Neural cell (in vitro differentiated cells): Measurements from ENCODE around the gene ZDHHC1. TPM values are rescaled to one million over a fixed set of nuclear protein-coding genes. Genes with fewer than 3 reads are reported as not detected.

ENCODE experiments used
- H2AFZ ChIP-seq: fragments of 200-600, 300-800 bp; sonication (generic), shearing (Covaris generic); 2 replicates; pipeline ENCODE4 v1.6.0; 2014; ENCODE audit warnings: low read depth, mild to moderate bottlenecking, antibody characterized with exemption, low read length, moderate library complexity
- H3F3A ChIP-seq: fragments of 200-600 bp; shearing (Covaris generic); 2 replicates; pipeline ENCODE4 v1.6.1; 2016; ENCODE audit warnings: mild to moderate bottlenecking, moderate library complexity, mixed read lengths, antibody characterized with exemption, low read length; ENCODE audit not compliant: insufficient read depth, poor library complexity, severe bottlenecking
- H3K27ac ChIP-seq: fragments of 200-600, 300-800 bp; sonication (generic), shearing (Covaris generic); 2 replicates; pipeline ENCODE4 v1.5.1; 2014; ENCODE audit warnings: mild to moderate bottlenecking, low read length, moderate library complexity
- H3K27me3 ChIP-seq: fragments of 300-800, 200-600 bp; sonication (generic), shearing (Covaris generic); 2 replicates; pipeline ENCODE4 v1.6.0; 2014; ENCODE audit warnings: mild to moderate bottlenecking, low read depth, low read length, moderate library complexity; ENCODE audit not compliant: insufficient read depth
- H3K36me3 ChIP-seq: fragments of 300-800, 200-600 bp; sonication (generic), shearing (Covaris generic); 2 replicates; pipeline ENCODE4 v1.5.1; 2014; ENCODE audit warnings: mild to moderate bottlenecking, antibody characterized with exemption, low read length, moderate library complexity; ENCODE audit not compliant: insufficient read depth
- H3K4me2 ChIP-seq: fragments of 300-800, 200-600 bp; sonication (generic), shearing (Covaris generic); 2 replicates; pipeline ENCODE4 v1.6.0; 2014; ENCODE audit warnings: mild to moderate bottlenecking, low read length
- H3K4me3 ChIP-seq: fragments of 300-800, 200-600 bp; sonication (generic), shearing (Covaris generic); 2 replicates; pipeline ENCODE4 v1.5.1; 2014; ENCODE audit warnings: mild to moderate bottlenecking, low read length, moderate library complexity
- H3K79me2 ChIP-seq: fragments of 200-600 bp; shearing (Covaris generic); replicated peaks from 2 replicates; pipeline ENCODE4 v1.6.0; 2014; ENCODE audit warnings: mild to moderate bottlenecking, low read length, moderate library complexity; ENCODE audit not compliant: insufficient read depth
- H3K9ac ChIP-seq: fragments of 300-800, 200-600 bp; sonication (generic), shearing (Covaris generic); 2 replicates; pipeline ENCODE4 v1.6.1; 2016; ENCODE audit warnings: mild to moderate bottlenecking, low read length, mixed read lengths
- H3K9me2 ChIP-seq: fragments of 200-600 bp; shearing (Covaris generic); 2 replicates; pipeline ENCODE4 v1.6.1; 2016; ENCODE audit warnings: mild to moderate bottlenecking, low read length, mixed read lengths; ENCODE audit not compliant: insufficient read depth
- H3K9me3 ChIP-seq: fragments of 200-600, 300-800 bp; sonication (generic), shearing (Covaris generic); 2 replicates; pipeline ENCODE4 v1.6.1; 2016; ENCODE audit warnings: mild to moderate bottlenecking, mixed run types, low read length, moderate library complexity, mixed read lengths
- H4K20me1 ChIP-seq: fragments of 200-600 bp; shearing (Covaris generic); 2 replicates; pipeline ENCODE4 v1.6.1; 2016; ENCODE audit warnings: mild to moderate bottlenecking, mixed run types; ENCODE audit not compliant: insufficient read depth
- EP300 ChIP-seq: fragments of 450-650 bp; conservative IDR thresholded peaks from 2 replicates; pipeline ENCODE4 v1.6.1; 2014; ENCODE audit warnings: antibody characterized with exemption, mild to moderate bottlenecking, moderate library complexity; ENCODE audit not compliant: poor library complexity, severe bottlenecking
- EZH2 ChIP-seq: fragments of 200-600, 300-800 bp; shearing (Covaris generic), sonication (generic); IDR thresholded peaks from 2 replicates; pipeline ENCODE4 v1.6.1; 2014; ENCODE audit warnings: antibody characterized with exemption, low read length, borderline replicate concordance, mild to moderate bottlenecking; ENCODE audit not compliant: insufficient read depth, poor library complexity, severe bottlenecking
- MXI1 ChIP-seq: fragments of 450-650 bp; conservative IDR thresholded peaks from 2 replicates; pipeline ENCODE4 v1.6.1; 2014; ENCODE audit warnings: antibody characterized with exemption, mild to moderate bottlenecking; ENCODE audit not compliant: poor library complexity, severe bottlenecking
- POLR2AphosphoS5 ChIP-seq: IDR thresholded peaks from 2 replicates; pipeline ENCODE4 v1.6.1; 2012
- RAD21 ChIP-seq: fragments of 450-650 bp; conservative IDR thresholded peaks from 2 replicates; pipeline ENCODE4 v1.6.1; 2014; ENCODE audit warnings: antibody characterized with exemption, mild to moderate bottlenecking, moderate library complexity
- SMC3 ChIP-seq: fragments of 450-650 bp; conservative IDR thresholded peaks from 2 replicates; pipeline ENCODE4 v1.6.1; 2014; ENCODE audit warnings: antibody characterized with exemption, mild to moderate bottlenecking, moderate library complexity; ENCODE audit not compliant: poor library complexity
- TAF1 ChIP-seq: IDR thresholded peaks from 2 replicates; pipeline ENCODE4 v1.6.1; 2012; ENCODE audit warnings: low read depth
- polyA plus RNA-seq: library from polyadenylated mRNA; depleted of rRNA; stranded (reverse); fragments of >200 nt; gene quantifications from 2 replicates; pipeline ENCODE4 v1.2.3, GENCODE V29; 2014
- TF ChIP-seq, protein P1 (sequence below): fragments of 450-650 bp; IDR thresholded peaks from 2 replicates; pipeline ENCODE4 v1.5.1; 2014; ENCODE audit warnings: antibody characterized with exemption, mild to moderate bottlenecking, moderate library complexity; ENCODE audit not compliant: poor library complexity, severe bottlenecking
- TF ChIP-seq, protein P2 (sequence below): IDR thresholded peaks from 2 replicates; pipeline ENCODE4 v1.6.1; 2012; ENCODE audit warnings: borderline replicate concordance

ZDHHC1 gene
- polyA plus RNA-seq, 1 donor from 2014 or later = 1.7 TPM

DNA sequence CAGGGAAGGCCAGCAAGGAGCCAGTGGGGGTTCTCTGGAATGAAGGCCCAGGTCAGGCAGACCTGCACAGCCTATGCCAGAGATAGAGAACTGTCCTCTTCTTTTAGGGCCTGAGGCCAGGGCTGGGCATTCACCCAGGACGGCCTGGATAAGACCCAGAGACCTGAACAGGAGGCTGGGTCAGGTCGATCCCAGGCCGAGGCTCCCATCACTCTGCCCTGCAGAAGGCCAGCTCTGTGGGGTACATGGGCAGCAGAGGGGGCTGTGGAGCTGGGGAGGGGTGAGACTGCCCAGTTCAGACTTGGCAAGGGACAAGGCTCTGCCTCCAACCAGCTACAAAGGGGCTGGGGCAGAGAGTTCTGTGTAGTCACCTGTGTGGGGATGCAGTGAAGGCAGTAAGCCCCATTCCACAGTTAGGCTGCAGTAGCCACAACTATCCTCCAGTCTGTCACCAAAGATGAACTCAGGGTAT, 29.2 kb upstream of the ZDHHC1 start:
- H3K27ac ChIP-seq = no peak overlapping the region

DNA sequence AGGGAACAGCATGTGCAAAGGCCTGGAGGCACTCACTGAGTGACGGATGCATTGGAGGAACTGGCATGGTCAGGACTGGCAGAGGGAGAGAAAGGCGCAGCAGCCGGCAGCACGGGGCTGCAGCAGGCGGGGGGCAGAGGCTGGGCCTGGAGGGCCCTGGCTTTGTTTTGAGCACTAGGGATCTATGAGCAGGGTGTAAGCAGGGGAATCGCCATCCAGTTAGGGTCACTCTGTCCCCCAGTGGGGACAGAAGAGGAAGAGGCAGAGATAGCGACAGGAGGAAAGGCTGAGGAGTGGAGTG, 28.8 kb upstream of the ZDHHC1 start:
- Histone ChIP-seq H3K4me2 (no peak overlapping the region), H2AFZ (no peak overlapping the region), H3K9ac (no peak overlapping the region), H3K79me2 (no peaks in the 10 kb centered on the region), H3K27me3 (no peaks in the 10 kb centered on the region), H3K9me2 (no peaks in the 10 kb centered on the region), H3F3A (no peaks in the 10 kb centered on the region), H3K27ac (no peak overlapping the region), H3K36me3 (no peaks in the 10 kb centered on the region), H4K20me1 (no peaks in the 10 kb centered on the region), H3K4me3 (no peak overlapping the region), H3K9me3 (no peaks in the 10 kb centered on the region)
- TF ChIP-seq SMC3 = no peak
- TF ChIP-seq, protein P1, sequence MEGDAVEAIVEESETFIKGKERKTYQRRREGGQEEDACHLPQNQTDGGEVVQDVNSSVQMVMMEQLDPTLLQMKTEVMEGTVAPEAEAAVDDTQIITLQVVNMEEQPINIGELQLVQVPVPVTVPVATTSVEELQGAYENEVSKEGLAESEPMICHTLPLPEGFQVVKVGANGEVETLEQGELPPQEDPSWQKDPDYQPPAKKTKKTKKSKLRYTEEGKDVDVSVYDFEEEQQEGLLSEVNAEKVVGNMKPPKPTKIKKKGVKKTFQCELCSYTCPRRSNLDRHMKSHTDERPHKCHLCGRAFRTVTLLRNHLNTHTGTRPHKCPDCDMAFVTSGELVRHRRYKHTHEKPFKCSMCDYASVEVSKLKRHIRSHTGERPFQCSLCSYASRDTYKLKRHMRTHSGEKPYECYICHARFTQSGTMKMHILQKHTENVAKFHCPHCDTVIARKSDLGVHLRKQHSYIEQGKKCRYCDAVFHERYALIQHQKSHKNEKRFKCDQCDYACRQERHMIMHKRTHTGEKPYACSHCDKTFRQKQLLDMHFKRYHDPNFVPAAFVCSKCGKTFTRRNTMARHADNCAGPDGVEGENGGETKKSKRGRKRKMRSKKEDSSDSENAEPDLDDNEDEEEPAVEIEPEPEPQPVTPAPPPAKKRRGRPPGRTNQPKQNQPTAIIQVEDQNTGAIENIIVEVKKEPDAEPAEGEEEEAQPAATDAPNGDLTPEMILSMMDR = no peak
- no peak for TF ChIP-seq POLR2AphosphoS5
- no peak for TF ChIP-seq MXI1
- TF ChIP-seq, protein P2, sequence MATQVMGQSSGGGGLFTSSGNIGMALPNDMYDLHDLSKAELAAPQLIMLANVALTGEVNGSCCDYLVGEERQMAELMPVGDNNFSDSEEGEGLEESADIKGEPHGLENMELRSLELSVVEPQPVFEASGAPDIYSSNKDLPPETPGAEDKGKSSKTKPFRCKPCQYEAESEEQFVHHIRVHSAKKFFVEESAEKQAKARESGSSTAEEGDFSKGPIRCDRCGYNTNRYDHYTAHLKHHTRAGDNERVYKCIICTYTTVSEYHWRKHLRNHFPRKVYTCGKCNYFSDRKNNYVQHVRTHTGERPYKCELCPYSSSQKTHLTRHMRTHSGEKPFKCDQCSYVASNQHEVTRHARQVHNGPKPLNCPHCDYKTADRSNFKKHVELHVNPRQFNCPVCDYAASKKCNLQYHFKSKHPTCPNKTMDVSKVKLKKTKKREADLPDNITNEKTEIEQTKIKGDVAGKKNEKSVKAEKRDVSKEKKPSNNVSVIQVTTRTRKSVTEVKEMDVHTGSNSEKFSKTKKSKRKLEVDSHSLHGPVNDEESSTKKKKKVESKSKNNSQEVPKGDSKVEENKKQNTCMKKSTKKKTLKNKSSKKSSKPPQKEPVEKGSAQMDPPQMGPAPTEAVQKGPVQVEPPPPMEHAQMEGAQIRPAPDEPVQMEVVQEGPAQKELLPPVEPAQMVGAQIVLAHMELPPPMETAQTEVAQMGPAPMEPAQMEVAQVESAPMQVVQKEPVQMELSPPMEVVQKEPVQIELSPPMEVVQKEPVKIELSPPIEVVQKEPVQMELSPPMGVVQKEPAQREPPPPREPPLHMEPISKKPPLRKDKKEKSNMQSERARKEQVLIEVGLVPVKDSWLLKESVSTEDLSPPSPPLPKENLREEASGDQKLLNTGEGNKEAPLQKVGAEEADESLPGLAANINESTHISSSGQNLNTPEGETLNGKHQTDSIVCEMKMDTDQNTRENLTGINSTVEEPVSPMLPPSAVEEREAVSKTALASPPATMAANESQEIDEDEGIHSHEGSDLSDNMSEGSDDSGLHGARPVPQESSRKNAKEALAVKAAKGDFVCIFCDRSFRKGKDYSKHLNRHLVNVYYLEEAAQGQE = no peak
- TF ChIP-seq RAD21 = no peak
- TF ChIP-seq TAF1 = no peak
- TF ChIP-seq EZH2 = no peak
- TF ChIP-seq EP300 = no peak

More for the DNA sequence above, 29.2 kb upstream of the ZDHHC1 start:
- H3K9ac ChIP-seq = no peak overlapping the region
- H3K36me3 ChIP-seq = no peaks in the 10 kb centered on the region
- H3K9me2 ChIP-seq = no peaks in the 10 kb centered on the region
- H3F3A ChIP-seq = no peaks in the 10 kb centered on the region
- no peaks in the 10 kb centered on the region for H4K20me1 ChIP-seq
- H3K9me3 ChIP-seq = no peaks in the 10 kb centered on the region
- H2AFZ ChIP-seq = no peak overlapping the region
- no peak overlapping the region for H3K4me2 ChIP-seq
- TF ChIP-seq, protein P2 = no peak
- TF ChIP-seq SMC3 (no peak), TAF1 (no peak), POLR2AphosphoS5 (no peak), MXI1 (no peak)
- H3K4me3 ChIP-seq = no peak overlapping the region
- H3K27me3 ChIP-seq = no peaks in the 10 kb centered on the region
- no peaks in the 10 kb centered on the region for H3K79me2 ChIP-seq
